HG03045 (cell line): ENCODE measurements around the gene TMBIM1.

Experiments
- ATAC-seq: cut with Tn5 transposase; IDR thresholded peaks from one replicate; pipeline ENCODE4 v1.9.1; 2021; ENCODE audit warnings: mild to moderate bottlenecking, moderate library complexity; ENCODE audit not compliant: unreplicated experiment

TMBIM1 gene

DNA sequence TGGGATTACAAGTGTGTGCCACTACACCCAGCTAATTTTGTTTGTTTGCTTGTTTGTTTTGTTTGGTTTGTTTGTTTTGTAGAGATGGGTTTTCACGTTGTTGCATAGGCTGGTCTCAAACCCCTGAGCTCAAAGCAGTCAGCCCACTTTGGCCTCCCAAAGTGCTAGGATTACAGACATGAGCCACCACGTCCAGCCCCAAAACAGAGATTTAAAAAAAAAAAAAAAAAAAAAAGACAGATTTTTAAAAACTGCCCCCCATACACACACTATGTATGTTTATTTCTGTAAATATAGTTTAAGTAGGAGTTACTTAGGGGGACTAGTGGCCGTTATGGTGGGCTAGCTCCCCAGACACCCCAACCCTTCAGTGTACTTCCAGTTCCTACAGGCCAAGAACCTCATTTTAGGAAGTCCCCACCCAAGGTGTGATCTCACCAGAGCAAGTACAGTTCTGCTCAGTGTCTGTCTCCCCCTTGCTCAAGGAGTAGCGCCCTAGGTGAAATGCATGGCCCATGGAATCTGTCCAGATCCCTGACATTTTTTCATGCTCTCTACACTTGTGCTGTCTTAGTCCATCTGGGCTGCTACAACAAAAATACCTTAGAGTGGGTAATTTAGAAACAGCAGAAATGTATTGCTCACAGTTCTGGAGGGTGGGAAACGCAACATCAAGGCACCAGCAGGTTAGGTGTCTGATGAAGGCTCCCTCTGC, 1.6 kb upstream of the TMBIM1 start:
- ATAC-seq: no peak

DNA sequence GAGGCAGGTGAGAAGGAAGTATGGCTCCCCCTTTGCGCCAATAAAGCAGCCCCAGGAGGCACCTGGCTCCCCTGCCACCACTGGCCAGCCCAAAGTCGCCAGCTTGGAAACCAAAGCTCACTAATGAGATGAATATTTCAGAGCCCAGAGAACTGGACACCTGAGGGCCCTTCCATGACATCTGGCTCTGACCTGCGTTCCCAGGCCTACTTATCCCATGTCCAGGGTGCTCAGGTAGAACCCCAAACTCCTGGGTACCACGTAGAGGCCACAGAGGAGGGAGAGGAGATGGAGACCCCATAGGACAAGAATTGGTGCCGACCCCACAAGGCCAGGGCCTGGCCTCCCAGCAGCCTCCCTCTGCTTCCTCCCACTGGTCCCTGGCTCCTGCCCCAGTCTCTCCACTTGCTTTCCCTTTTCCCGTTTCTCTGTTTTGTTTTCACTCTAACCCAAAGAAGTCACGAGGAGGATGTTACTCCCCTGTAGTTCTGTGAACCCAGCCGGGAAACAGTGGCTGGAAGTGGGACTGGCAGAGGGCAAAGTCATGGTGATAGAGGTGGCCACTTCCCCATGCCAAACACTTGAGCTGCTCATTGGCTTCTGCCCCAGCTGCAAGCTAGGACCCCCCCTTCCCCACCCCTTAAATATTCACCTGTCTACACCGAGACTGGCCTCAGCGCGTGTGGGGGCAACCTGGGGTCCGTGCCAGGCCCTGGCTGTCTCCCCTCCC, 820 bp downstream of the TMBIM1 start:
- ATAC-seq: no peak

DNA sequence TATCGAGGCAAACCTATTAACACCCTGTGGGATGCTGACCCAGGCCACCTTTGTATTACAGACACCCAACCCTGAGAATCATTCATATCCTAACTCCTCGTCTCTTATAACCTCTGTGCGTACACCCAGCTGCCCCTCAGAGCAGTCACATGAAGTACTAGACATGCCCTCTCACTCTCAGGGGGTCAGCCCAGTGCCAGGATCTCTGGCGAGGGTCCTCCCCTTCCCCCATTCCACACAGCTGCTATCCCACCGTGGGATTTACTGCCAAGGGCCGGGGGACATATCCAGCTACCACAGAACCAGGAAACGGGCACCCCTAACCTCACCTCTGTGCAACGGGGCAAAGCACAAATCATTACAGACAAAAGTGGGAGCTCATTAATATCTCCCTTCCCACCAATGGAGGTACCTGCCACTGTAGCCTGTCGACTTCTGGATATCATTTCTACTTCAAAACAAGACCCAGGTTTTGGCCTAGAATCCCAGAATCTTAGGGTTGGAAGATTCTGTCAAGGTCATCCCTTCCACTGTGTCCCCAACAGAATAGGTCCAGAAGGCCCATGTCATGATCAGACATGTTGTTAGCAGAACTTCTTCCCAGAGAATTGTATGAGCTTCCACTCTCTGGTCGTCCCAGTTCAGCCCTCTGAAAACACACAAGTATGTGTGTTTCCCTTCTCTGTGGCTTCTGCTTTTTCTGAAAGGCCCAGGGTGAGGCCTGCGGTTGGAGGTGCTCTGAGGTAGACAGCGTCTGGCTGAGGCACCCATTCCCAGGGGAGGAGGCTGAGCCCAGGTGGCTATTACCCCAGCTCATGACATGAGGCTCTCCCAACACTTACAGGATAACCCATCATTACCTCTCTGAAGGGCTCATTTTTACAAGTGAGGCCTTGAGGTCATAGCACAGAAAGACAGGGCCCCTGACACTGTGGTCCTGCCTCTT, 1.7 kb downstream of the TMBIM1 start:
- ATAC-seq: peak; percentile 39

DNA sequence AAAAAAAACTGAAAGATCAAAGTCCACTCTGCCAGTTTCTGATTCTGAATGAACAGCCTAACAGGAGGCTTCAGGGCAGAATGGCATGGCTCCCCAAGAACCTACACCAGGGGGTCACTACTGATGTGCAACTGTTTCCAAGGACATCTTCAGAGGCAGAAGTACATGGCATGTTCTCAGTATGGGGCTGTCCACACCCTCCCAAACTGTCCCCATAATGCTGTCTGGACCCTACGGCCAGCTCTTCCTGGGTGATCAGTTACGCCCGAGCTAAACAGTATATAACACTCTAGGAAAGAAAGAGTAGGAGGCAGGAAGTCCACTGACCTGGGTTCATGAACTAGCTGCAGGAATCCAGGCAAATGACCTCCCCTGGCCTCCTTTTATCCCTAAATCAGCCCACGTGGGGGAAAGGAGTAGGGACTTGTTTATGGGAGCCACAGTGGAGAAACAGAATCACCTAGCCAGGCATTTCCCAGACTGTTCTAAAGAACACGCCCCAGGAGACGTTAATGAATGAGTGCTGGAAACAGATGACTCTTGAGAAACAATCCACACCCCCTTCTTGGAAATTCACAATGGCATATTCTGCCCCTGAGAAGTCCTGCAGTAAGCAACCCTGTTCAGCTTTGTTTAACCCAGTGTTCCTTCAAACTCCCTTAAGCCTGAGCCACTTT, 2.5 kb downstream of the TMBIM1 start:
- no peak for ATAC-seq

DNA sequence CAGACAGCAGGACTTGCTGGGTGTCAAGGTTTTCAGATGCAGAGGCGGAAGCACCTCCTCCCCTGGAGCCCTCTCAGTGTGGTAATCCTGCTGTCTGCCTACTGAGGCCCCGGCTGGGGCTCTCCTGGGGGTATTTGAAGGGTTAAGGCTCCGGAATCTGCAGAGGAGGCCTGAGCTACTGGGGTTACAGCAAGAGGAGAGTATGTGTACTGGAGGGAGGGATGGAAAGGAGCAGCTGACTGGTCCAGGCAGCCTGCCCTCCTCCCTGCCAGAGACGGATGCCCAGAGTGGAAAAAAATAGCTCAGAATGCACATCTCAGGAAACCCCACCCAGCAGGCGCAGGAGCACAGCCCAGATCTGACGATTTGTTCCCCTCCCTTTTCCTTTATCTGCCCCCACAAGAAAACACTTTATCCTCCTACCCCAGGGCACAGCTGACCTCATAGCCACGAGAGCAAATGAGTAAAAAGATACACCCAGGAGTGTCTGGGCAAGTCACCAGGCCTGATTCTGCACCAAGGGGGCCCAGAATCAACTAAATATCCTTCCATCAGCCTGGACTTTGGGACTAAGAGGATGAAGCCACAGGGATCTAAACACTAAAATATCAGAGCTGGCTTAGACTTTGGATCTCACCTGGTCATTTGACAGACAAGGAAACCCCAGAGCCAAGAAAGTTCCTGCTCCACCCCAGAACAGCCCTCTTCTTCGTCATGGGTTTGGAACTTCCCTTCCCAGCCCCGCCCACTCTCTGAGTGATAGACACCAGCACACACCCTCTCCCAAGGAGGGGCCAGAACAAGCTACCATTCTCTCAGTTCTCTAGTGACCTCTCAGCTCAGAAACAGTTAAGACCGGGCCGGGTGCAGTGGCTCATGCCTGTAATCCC, 5.5 kb downstream of the TMBIM1 start:
- ATAC-seq: peak; percentile 70

DNA sequence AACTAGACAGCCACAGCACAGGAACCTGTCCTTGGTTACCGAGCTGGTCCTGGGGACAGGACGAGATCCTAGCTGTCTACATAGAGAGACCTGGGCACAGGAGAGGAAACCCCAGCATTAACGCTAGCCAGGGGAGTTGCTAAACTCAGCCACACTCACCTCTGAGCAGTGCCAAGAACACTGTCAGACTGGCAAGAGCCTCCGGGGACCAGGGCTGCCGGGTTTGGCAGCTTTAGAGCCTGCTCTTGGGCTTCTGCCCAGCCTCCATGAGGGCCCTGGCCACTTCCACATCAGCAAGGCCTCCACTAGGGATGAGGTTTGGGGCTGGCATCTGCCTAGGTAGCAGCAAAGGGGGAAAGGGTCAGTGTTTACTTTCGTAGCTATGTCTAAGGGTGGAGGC, 6.7 kb downstream of the TMBIM1 start:
- ATAC-seq: no peak

DNA sequence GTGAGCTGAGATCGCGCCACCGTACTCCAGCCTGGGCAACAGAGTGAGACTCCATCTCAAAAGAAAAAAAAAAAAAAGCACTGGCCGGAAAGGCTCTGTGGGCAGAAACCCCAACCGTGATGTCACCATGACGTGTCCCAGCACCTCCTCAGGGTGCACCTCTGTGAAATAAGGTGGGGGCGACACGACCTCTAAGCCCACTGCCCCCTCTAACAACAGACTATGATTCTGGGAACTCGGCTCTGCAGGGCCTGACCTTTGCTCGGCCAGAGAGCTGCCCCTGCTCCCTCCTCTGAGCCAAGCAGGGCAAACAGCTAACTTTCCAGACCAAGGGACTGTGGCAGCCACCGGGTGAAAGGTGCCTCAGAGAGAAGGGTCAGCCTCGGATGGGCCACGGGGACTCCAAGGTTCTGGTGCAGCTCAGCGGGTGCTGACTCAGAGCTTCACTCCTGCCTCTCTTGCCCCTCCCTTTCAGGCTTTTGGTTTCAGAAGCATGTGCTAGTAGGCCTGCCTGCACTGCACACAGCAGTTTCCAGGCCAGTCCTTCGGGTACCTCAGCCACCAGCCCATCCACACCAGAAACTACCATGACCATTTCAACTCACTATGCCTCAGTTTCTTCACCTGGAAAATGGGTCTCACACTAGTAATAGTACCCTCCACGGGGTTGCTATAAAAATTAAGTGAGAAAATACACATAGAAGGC, 8.0 kb downstream of the TMBIM1 start:
- peak; percentile 44 for ATAC-seq

DNA sequence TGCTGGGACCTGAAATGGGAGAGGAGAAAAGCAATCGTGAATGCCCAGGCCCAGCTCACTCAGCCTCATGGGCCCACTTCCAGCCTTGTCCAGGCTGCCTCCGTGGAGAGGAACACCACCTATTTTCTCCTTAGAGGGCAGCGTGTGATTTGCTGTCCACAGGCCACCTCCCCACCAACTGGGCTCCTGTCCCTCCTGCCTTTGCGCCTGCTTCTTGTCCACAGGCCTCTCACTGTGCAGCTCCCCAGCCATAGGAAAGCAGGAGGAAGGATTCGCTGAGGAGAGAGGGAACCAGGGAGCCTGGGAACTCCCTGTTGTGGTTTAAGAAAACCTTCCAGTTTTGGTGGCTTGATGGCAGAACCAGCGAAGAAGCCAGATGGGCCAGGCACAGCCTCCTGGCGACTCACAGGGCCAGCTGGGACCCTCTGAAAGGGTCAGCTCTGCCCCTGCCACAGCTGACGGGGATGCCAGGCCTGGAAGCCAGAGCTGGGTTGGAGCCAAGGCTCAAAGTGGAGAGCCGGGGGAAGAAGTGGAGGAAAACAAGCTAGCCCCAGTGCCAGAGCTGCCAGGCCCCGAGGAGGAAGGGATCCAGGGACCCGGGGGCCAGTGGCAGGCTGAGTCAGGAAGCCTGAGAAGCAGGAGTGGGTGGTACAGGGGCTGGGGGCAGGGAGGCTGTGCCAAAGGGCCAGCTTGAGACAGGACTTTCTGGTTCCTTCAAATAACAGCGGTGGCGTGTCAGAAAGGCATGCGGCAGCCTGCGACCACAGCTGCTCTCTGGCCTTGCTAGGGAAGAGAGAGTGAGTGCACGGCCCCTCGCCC, 9.9 kb downstream of the TMBIM1 start:
- no peak for ATAC-seq

DNA sequence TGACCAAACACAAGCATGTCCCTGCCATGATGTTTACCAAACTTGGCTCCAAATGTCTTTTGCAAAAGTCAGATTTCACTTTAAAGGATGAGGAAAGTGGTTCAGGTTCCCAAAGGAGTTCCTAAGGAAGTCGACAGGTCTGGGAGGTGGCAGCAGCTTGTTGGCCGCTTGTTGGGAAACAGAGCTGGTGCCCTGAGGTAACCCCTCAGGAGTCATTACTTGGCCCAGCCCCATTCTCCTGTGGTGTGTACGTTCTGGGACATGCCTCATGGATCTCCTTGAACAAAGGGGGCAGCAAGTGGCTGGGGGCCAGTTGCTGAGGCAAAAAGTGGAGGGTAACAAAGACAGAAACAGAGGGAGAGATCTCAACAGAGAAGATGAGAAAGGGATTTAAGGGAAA, 10.9 kb downstream of the TMBIM1 start:
- ATAC-seq: no peak

DNA sequence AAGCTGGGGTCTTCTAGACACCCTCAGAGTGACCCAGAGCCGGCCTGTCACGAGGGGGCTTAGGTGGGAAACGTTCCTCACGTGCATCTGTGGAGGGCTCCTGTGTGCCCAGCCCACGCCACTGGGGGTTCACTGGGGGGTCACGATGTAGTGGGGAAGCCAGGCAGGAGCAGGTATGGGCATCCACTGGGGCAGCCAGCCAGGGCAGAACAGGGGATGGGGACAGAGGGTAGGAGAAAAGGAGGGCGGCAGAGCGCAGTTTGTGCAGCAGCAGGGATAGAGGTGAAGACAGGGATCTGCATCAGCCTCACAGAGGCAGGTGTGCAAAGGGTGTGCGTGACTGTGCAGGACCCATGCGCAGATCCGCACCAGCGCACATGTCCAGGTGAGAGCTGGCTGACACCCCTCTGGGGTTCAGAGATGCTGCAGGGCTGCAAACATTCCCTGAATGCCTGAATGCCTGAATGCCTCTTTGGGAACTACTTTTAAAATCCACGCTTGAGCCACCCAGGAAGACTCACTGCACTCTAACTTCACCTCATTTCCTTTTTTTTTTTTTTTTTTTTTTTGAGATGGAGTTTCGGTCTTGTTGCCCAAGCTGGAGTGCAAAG, 11.9 kb downstream of the TMBIM1 start:
- no peak for ATAC-seq

DNA sequence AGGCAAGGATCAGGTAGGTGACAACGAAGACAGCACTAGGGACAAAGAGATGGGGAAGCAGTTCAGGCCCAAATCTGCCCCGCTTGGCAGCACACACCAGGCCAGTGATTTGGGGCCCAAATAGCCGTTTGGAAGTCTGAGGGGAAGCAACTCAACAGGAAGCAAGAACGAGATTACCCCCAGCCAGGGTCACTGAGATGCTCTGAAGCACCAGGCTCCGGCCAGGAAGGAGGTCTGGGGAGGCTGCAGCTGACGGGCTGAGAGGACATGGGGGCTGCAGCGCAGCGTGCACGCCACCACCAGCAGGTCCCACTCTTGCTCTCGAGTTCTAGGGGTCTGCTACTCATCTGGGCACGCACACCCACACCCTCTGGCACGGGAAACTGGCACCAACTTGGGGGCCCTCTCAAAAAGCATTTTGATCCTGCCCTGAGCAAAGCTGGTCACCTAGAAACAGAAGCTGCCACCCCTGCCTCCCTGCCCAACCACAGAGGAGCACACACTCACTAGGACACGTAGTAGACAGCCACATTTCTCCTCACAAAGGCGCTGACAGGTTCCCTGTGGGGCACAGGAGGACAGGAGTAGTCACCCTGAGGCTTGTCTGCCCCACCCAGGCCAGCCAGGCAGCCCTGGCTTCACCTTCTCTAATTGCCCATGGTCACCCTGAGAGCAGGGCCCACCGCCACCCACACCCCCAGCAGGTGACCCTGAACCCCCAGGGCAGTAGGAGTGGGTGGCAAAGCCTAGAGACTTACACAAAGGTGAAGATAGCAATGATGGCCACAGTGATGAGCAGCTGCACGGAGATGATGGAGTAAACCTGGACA, 13.6 kb downstream of the TMBIM1 start:
- ATAC-seq: no peak

DNA sequence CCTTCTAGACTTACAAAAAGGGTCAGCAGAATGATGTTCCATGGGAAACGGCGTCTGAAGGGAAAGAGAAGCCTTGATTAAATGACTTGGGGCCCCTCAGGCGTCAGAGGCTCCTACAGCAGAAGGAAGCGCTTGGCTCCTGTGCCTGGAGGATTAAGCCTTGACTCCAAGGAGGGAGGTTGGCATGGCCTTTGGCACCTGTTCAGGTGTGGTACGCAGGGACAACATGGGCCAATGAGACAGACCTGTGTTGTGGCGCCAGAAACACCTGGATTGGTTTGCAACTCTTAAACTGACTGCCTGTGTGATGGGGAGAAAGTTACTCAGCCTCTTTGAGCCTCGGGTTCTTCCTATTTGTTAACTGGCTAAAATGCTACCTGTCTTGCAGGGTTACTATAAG, 14.4 kb downstream of the TMBIM1 start:
- ATAC-seq: no peak

DNA sequence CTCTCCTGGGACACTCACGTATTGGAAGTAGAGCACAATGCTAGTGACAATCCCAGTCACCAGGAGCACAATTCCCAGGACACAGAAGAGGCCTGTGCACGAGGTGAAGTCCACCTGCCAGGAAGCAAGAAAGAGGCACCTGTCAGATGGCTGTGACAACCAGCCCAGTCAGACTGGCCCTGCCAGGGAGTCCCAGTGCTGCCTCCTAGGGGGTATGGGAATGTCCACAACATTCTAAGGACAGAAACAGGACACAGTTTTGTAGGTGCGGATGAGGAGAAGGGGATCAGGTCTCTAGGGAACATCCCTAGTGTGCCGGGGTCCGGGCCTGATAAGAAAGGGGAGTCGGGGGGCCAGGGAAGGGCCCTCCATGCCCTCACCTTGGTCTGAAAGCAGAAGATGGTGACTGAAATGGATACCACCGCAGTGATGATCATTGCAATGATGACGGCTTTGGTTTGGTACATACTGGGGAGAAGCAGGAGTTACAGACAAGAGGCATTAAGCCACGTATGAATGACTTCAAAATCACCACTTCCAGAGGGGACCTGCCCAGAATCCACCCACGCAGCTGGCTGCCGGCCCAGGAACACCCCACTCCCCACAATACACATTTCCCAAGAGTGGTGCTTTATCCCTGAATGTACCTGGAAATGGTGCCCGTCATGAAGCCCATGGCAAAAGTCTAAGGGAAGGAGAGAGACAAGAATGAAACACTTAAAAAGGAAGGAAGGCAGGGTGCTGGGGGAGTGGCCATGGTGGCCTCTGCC, 15.1 kb downstream of the TMBIM1 start:
- no peak for ATAC-seq

DNA sequence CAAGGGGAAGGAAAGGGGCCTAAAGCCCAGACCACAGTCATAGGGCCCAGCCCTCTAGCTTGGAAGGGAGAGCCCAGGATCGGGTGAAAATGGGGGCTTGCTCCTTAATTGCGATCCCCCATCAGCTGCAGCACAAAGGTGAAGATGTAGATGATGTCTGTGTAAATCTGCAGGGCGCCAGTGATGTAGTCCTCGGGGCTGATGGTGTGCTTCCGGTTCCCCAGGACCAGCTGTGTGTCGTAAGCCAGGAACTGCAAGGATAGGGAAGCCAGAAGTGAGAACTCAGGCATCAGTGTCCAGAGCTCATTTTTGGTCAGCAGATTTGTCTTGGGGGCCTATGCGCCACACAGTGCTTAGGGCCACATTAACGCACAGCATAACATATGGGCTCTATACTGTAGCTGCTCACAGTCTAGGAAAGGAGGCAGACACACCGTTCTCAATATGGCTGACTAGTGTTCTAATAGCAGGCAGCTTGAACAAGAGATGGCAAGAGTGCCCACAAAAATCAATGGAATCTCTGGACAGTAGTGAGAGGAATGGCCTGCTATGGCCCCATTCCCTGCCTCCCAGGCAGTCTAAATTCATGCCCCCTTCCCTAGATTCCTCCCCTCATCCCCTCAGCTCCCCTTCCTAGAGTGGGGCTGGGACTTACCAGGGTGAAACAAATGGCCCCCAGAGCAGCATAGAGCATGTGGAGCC, 16.8 kb downstream of the TMBIM1 start:
- no peak for ATAC-seq

DNA sequence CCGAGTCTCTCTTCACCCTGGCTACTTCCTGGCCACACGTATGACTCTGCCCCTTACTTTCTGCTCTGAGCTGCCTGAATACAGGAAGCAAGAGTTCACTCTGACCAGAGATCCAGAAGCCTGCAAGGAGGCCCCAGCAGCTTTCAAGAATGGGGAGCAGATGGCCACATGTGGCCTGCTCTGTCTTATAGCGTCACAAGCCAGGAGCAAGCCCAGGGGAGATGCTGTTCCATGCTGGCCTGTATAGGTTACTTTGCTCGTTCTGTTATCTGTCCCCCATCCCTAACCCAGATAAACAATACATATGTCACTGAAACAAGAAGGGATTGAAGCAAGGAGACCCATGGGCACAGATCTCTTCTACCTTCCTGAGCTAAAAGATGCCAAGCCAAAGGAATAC, 17.7 kb downstream of the TMBIM1 start:
- ATAC-seq: no peak

DNA sequence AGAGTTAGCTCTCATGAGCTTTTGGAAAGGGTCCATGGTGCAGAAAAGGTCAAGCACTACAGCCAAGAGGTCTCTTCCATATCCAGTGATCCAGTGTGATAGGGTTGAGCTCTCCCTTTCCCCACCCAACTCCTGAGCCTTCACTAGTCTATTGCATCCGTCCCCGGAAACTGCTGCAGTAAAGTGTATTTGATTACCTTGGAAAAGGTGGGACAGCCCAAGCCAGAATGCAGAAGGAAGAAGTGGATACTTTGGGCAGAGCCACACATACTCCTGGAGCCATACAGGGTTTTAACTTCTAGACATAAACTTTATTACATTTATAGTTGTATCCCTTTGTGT, 18.4 kb downstream of the TMBIM1 start:
- no peak for ATAC-seq
